ENCODE results near the gene NAALADL1.

Gene NAALADL1

GRCh38 chr11:65058419-65059054, at the start of gene NAALADL1:
TSS of gene NAALADL1 (minus strand) at chr11:65058553. CDS start at chr11:65058521, 32 bp downstream.
- no peak for DNase-seq (ENCODE audit: low spot score in 2 of 2)
- in situ Hi-C loops (cut with MboI; ENCODE audit: low sequenced_read_pairs), result no loop called here

DNA sequence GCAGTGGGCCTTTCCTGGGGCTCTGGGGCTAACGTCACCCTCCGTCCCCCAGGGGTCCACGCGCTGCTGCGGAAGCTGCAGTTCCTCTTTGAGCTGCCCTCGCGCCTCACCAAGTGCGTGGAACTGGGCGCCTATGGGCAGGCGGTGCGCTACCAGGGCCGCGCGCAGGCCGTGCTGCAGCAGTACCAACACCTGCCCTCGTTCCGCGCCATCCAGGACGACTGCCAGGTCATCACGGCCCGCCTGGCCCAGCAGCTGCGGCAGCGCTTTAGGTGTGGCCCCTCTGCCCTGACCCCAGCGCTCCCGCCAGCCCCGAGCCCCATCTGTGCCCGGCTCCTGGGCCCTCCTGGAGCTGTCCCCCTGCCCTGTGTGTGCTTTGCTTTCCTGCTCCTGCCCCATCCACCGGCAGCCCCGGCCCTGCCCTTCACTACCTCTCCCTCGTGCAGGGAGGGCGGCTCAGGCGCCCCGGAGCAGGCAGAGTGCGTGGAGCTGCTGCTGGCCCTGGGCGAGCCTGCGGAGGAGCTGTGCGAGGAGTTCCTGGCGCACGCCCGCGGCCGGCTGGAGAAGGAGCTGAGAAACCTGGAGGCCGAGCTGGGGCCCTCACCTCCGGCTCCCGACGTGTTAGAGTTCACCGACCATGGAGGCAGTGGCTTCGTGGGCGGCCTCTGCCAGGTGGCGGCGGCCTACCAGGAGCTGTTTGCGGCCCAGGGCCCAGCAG, 49.6 kb upstream of the NAALADL1 start:
- no peaks in the 10 kb centered on the region for H3K27me3 ChIP-seq (ENCODE audit: low read depth)
- no peak overlapping the region for H3K4me3 ChIP-seq
- peaks cover 6% of the 10 kb centered on the region for H3K4me1 ChIP-seq
- in situ Hi-C loops (cut with MboI; ENCODE audit: low sequenced_read_pairs), result loop anchor here (25.0 kb wide), 1 partner anchor 846 kb away; the partner anchor contains the start of gene PLCB3
- no peak for DNase-seq (ENCODE audit: low spot score in 2 of 2)
- H3K36me3 ChIP-seq (replicated peaks), result peaks cover 12% of the 10 kb centered on the region
- no peaks in the 10 kb centered on the region for H3K9me3 ChIP-seq

More at GRCh38 chr11:65058419-65059054, at the start of gene NAALADL1:
- no peaks in the 10 kb centered on the region for H3K9me3 ChIP-seq
- H3K36me3 ChIP-seq (replicated peaks), result no peaks in the 10 kb centered on the region
- no peak within 1 kb of the TSS for H3K4me3 ChIP-seq
- no peaks in the 10 kb centered on the region for H3K4me1 ChIP-seq
- peaks cover 3% of the 10 kb centered on the region; the same call in 1 of the 2 replicates for H3K27me3 ChIP-seq (ENCODE audit: low read depth)

- peaks cover 12% of the 10 kb centered on the region for H3K36me3 ChIP-seq (replicated peaks)
These were observed 48.7 kb upstream of the NAALADL1 start for GRCh38 chr11:65107078-65107477.

GRCh38 chr11:65104628-65105027, 46.3 kb upstream of the NAALADL1 start:
- no peaks in the 10 kb centered on the region for H3K4me1 ChIP-seq
- DNase-seq (ENCODE audit: low spot score in 2 of 2), result no peak
- H3K36me3 ChIP-seq (replicated peaks), result peaks cover 5% of the 10 kb centered on the region
- H3K9me3 ChIP-seq, result no peaks in the 10 kb centered on the region
- H3K27me3 ChIP-seq (ENCODE audit: low read depth), result no peaks in the 10 kb centered on the region
- in situ Hi-C loops (cut with MboI; ENCODE audit: low sequenced_read_pairs), result loop anchor here (25.0 kb wide), 1 partner anchor 842 kb away; the partner anchor contains the start of gene PLCB3
- H3K4me3 ChIP-seq, result no peak overlapping the region

More at GRCh38 chr11:65107078-65107477, 48.7 kb upstream of the NAALADL1 start:
- H3K4me3 ChIP-seq, result no peak overlapping the region
- no peak for DNase-seq (ENCODE audit: low spot score in 2 of 2)
- peaks cover 3% of the 10 kb centered on the region for H3K4me1 ChIP-seq
- no peaks in the 10 kb centered on the region for H3K27me3 ChIP-seq (ENCODE audit: low read depth)
- in situ Hi-C loops (cut with MboI; ENCODE audit: low sequenced_read_pairs), result loop anchor here (25.0 kb wide), 1 partner anchor 845 kb away; the partner anchor contains the start of gene PLCB3
- H3K9me3 ChIP-seq, result no peaks in the 10 kb centered on the region

- Histone ChIP-seq H3K27me3 (ENCODE audit: low read depth) (no peaks in the 10 kb centered on the region), H3K9me3 (no peaks in the 10 kb centered on the region), H3K36me3 (replicated peaks) (no peaks in the 10 kb centered on the region; the same call in none of the 2 replicates), H3K4me1 (no peaks in the 10 kb centered on the region), H3K4me3 (no peak overlapping the region)
- in situ Hi-C loops (cut with MboI; ENCODE audit: low sequenced_read_pairs), result loop anchor here (25.0 kb wide), 1 partner anchor 841 kb away; the partner anchor contains the start of gene PLCB3
- DNase-seq (ENCODE audit: low spot score in 2 of 2), result no peak
These were observed 45.1 kb upstream of the NAALADL1 start for GRCh38 chr11:65103476-65103875.

DNA sequence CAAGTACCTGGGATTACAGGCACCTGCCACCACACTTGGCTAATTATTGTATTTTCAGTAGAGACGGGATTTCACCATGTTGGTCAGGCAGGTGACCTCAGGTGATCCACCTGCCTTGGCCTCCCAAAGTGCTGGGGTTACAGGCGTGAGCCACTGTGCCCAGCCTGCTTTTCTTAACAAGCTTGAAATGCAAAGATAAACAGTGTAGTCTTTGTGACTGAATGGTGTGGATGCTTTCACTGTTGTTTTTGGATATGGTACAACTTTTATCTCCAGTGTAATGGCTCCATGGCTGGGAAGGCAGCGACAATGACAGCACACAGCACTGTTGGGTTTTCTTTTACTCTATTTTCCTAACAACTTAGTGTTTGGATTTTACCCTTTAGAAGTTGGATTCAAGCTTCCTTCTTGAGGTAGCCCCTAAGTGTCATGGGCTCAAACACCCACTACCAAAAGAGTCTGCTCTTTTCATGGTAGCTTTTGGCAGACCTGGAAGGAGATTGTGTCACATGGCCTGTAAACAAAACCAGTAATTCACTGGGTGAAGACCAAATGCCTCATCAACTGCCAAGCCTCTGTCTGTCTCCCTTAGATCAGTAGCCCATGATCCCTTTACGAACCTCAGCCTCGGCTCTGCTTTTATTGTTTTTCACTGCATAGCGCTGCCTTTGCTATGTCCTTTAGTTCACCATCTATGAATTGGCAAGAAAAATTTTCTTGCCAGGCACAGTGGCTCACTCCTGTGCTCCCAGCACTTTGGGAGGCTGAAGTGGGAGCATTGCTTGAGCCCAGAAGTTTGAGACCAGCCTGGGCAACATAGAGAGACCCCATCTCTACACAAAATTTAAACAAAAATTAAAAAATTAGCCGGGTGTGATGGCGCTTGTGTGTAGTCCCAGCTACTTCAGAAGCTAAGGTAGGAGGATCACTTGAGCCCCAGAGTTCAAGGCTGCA, 44.1 kb upstream of the NAALADL1 start:
- in situ Hi-C loops (cut with MboI; ENCODE audit: low sequenced_read_pairs), result loop anchor here (25.0 kb wide), 1 partner anchor 840 kb away; the partner anchor contains the start of gene PLCB3
- Histone ChIP-seq H3K4me1 (no peaks in the 10 kb centered on the region), H3K4me3 (no peak overlapping the region)

GRCh38 chr11:65100674-65101350, 42.5 kb upstream of the NAALADL1 start:
- in situ Hi-C loops (cut with MboI; ENCODE audit: low sequenced_read_pairs), result loop anchor here (25.0 kb wide), 1 partner anchor 839 kb away; the partner anchor contains the start of gene PLCB3
- no peaks in the 10 kb centered on the region for H3K9me3 ChIP-seq

More for the DNA sequence above, 44.1 kb upstream of the NAALADL1 start:
- Histone ChIP-seq H3K36me3 (replicated peaks) (no peaks in the 10 kb centered on the region; the same call in 1 of the 2 replicates), H3K27me3 (ENCODE audit: low read depth) (no peaks in the 10 kb centered on the region), H3K9me3 (no peaks in the 10 kb centered on the region)
- DNase-seq (ENCODE audit: low spot score in 2 of 2), result no peak

DNA sequence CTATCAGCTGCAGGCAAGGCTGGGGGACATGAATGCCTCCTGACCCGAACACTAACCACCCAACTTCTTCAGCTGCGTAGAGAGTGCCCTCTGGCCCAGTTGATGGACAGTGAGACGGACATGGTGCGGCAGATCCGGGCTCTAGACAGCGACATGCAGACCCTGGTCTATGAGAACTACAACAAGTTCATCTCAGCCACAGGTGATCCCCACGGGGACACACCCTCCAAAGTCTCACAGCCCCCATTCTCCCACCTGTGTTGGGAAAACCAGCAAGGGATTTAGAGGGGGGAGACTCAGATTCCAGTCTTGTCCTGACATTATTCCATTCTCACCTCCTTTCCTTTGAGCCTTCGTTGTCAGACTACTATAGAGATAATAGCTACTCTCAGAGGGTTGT, 38.6 kb upstream of the NAALADL1 start:
- peaks cover 3% of the 10 kb centered on the region; the same call in 1 of the 2 replicates for H3K4me1 ChIP-seq
- H3K4me3 ChIP-seq, result peak overlapping the region; percentile 91
- H3K36me3 ChIP-seq (replicated peaks), result no peaks in the 10 kb centered on the region
- in situ Hi-C loops (cut with MboI; ENCODE audit: low sequenced_read_pairs), result no loop called here
- H3K9me3 ChIP-seq, result no peaks in the 10 kb centered on the region
- H3K27me3 ChIP-seq (ENCODE audit: low read depth), result no peaks in the 10 kb centered on the region
- no peak for DNase-seq (ENCODE audit: low spot score in 2 of 2)

More at GRCh38 chr11:65100674-65101350, 42.5 kb upstream of the NAALADL1 start:
- Histone ChIP-seq H3K36me3 (replicated peaks) (no peaks in the 10 kb centered on the region; the same call in 1 of the 2 replicates), H3K4me3 (no peak overlapping the region), H3K4me1 (peaks cover under 1% of the 10 kb centered on the region; the same call in 1 of the 2 replicates), H3K27me3 (ENCODE audit: low read depth) (no peaks in the 10 kb centered on the region)
- DNase-seq (ENCODE audit: low spot score in 2 of 2), result no peak

GRCh38 chr11:65095974-65096806, 37.8 kb upstream of the NAALADL1 start, which contains the start of gene VPS51:
TSS of gene VPS51 (plus strand) at chr11:65096214. CDS start at chr11:65096251, 37 bp downstream.
- Histone ChIP-seq H3K36me3 (replicated peaks) (no peaks in the 10 kb centered on the region), H3K4me3 (peak within 1 kb of the TSS; percentile 91), H3K4me1 (peaks cover 3% of the 10 kb centered on the region; the same call in 1 of the 2 replicates), H3K27me3 (ENCODE audit: low read depth) (no peaks in the 10 kb centered on the region), H3K9me3 (no peaks in the 10 kb centered on the region)
- DNase-seq (ENCODE audit: low spot score in 2 of 2), result peak; percentile 84 to 91
- in situ Hi-C loops (cut with MboI; ENCODE audit: low sequenced_read_pairs), result no loop called here

- no peaks in the 10 kb centered on the region for H3K36me3 ChIP-seq (replicated peaks)
- no peak for DNase-seq (ENCODE audit: low spot score in 2 of 2)
- no peaks in the 10 kb centered on the region for H3K9me3 ChIP-seq
- H3K27me3 ChIP-seq (ENCODE audit: low read depth), result no peaks in the 10 kb centered on the region
- H3K4me3 ChIP-seq, result peak overlapping the region; percentile 91
- peaks cover 3% of the 10 kb centered on the region; the same call in 1 of the 2 replicates for H3K4me1 ChIP-seq
- in situ Hi-C loops (cut with MboI; ENCODE audit: low sequenced_read_pairs), result no loop called here
These were observed 37.1 kb upstream of the NAALADL1 start for GRCh38 chr11:65095427-65095826.

DNA sequence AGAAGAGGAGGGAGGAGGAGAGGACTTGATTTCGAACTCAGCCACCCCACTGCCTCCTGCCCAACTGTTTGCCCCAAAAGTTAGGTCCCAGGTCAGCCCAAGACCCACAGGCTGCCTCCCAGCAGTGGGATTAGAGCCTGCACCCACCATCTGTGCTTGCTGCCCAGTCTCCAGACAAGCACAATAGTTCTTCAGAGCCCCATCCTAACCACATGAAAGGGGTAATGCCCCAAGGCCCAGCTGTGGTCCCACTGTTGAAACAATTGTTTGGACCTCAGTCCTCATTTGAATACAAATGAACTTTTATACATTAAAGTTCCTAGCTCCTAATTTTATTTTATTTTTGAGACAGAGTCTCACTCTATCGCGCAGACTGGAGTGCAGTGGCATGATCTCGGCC, 32.3 kb upstream of the NAALADL1 start:
- H3K4me3 ChIP-seq, result no peak overlapping the region
- peaks cover 19% of the 10 kb centered on the region for H3K36me3 ChIP-seq (replicated peaks)
- no peaks in the 10 kb centered on the region for H3K9me3 ChIP-seq
- peaks cover under 1% of the 10 kb centered on the region; the same call in 1 of the 2 replicates for H3K4me1 ChIP-seq
- no peak for DNase-seq (ENCODE audit: low spot score in 2 of 2)
- H3K27me3 ChIP-seq (ENCODE audit: low read depth), result no peaks in the 10 kb centered on the region
- in situ Hi-C loops (cut with MboI; ENCODE audit: low sequenced_read_pairs), result no loop called here

DNA sequence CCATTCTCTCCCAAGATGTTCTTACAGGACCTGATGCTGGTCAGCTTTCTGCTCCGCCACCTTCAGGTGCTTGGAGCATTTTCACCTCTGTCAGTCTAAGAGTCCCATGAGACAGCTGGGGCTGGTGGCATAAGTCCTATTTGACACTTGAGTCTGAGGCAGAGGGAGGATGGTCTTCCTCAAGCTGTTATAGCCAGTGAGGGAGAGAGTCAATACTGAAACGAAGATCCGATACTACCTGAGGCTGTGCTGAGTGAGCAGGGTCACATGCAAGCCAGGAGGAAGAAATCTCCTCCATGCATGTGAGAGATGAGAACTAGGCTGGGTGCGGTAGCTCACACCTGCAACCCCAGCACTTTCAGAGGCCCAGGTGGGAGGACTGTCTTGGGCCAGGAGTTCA, 31.3 kb upstream of the NAALADL1 start:
- DNase-seq (ENCODE audit: low spot score in 2 of 2), result no peak
- in situ Hi-C loops (cut with MboI; ENCODE audit: low sequenced_read_pairs), result no loop called here
- no peaks in the 10 kb centered on the region for H3K27me3 ChIP-seq (ENCODE audit: low read depth)
- H3K4me1 ChIP-seq, result no peaks in the 10 kb centered on the region
- peaks cover 19% of the 10 kb centered on the region for H3K36me3 ChIP-seq (replicated peaks)
- no peaks in the 10 kb centered on the region for H3K9me3 ChIP-seq
- H3K4me3 ChIP-seq, result no peak overlapping the region
